Gastrocnemius medialis (tissue), 4 donors: ENCODE data around the gene H3-3A. TPM values are rescaled to one million over a fixed set of nuclear protein-coding genes. Genes with fewer than 3 reads are reported as not detected.
A peak's percentile ranks its signal among the peaks of the same experiment; 100 is the strongest.

Experiments used
- ATAC-seq, 2 donors: fragments of 150-250 bp; one replicate each; pipeline ENCODE4 v1.9.1; 2016
- DNase-seq, 2 donors: peaks; one replicate each; pipeline ENCODE4 v3.0.0-alpha.2; 2019
- H3K27ac ChIP-seq, 4 donors: fragments of 200-600 bp; sonication (generic); 1 replicate in 1 of 4; 2 replicates in 3 of 4; pipeline ENCODE4 v1.5.1; 2016 to 2018; ENCODE audit warnings: mild to moderate bottlenecking in 2 of 4, moderate library complexity in 1 of 4
- H3K27me3 ChIP-seq, 3 donors: fragments of 200-600 bp; sonication (generic) in 2 of 3; 1 replicate in 1 of 3; 2 replicates in 2 of 3; pipeline versions ENCODE4 v1.5.1 to v1.6.0; 2016 to 2019; ENCODE audit warnings: mild to moderate bottlenecking in 1 of 3, moderate library complexity in 1 of 3
- H3K36me3 ChIP-seq, 2 donors: fragments of 200-600 bp; sonication (generic) in 1 of 2; one replicate each; pipeline ENCODE4 v1.5.1; 2017 to 2018
- H3K4me1 ChIP-seq, 2 donors: fragments of 200-600 bp; sonication (generic) in 1 of 2; one replicate each; pipeline ENCODE4 v1.5.1; 2016 to 2017; ENCODE audit warnings: mild to moderate bottlenecking in 2 of 2
- H3K4me3 ChIP-seq, 4 donors: fragments of 200-600 bp; sonication (generic) in 3 of 4; 1 replicate in 1 of 4; 2 replicates in 3 of 4; pipeline ENCODE4 v1.5.1; 2016 to 2019; ENCODE audit warnings: mild to moderate bottlenecking in 2 of 4
- H3K9me3 ChIP-seq, 3 donors: fragments of 200-600 bp; sonication (generic) in 2 of 3; 1 replicate in 1 of 3; 2 replicates in 2 of 3; pipeline ENCODE4 v1.5.1; 2016 to 2019
- CTCF ChIP-seq, 5 experiments: fragments of 450-650 bp in 3 of 5; fragments of 200-600 bp in 2 of 5; sonication (generic) in 2 of 5; IDR thresholded peaks in 4 of 5; conservative IDR thresholded peaks in 1 of 5; 1 replicate in 4 of 5; 2 replicates in 1 of 5; pipeline ENCODE4 v1.5.1; 2016 to 2019; ENCODE audit warnings: antibody characterized with exemption in 5 of 5, mild to moderate bottlenecking in 3 of 5, moderate library complexity in 3 of 5
- POLR2A ChIP-seq, 2 donors: fragments of 450-650 bp; IDR thresholded peaks; one replicate each; pipeline ENCODE4 v1.6.1; 2017; ENCODE audit warnings: antibody characterized with exemption in 2 of 2, mild to moderate bottlenecking in 2 of 2, moderate library complexity in 2 of 2
- in situ Hi-C, 4 donors: fragments of 200-750 bp; cut with MboI; loops; one replicate each; pipeline versions ENCODE4 v1.15.0 to v1.8.0; 2017; ENCODE audit warnings: low sequenced_read_pairs in 4 of 4
- intact Hi-C: fragments of 100-400 bp; cut with DNase I; formaldehyde crosslinking; loops from one replicate; pipeline ENCODE4 v1.15.1; 2023; ENCODE audit warnings: low total_unique reads
- total RNA-seq, 4 donors: library from RNA; depleted of rRNA; stranded (reverse); fragments of >200 nt; gene quantifications; one replicate each; pipeline versions ENCODE4 v1.1.0 to v1.2.3, GENCODE V29; 2016

H3-3A gene
- total RNA-seq, 4 donors from 2014 or later = 163 to 289 (median 191) TPM

GRCh38 chr1:226054519-226055327 lies 7.8 kb upstream of the H3-3A start:
- DNase-seq (no peak), ATAC-seq (no peak)
- in situ Hi-C loops = loop anchor here in 2 of 4 donors (5.0 to 10.0 kb wide), 2 partner anchors 47 to 50 kb away; no protein-coding TSS in a partner anchor
- Histone ChIP-seq H3K4me3 (no peak overlapping the region), H3K27ac (no peak overlapping the region), H3K9me3 (no peaks in the 10 kb centered on the region), H3K27me3 (no peaks in the 10 kb centered on the region), H3K36me3 (peaks cover 0 to 15% of the 10 kb centered on the region in 2 donors), H3K4me1 (no peaks in the 10 kb centered on the region)
- intact Hi-C loops = no loop called here
- no peak for TF ChIP-seq POLR2A (IDR thresholded peaks at IDR 0.05)

- Histone ChIP-seq H3K27ac (no peak overlapping the region), H3K4me1 (peaks cover 10 to 17% of the 10 kb centered on the region in 2 donors), H3K4me3 (no peak overlapping the region), H3K9me3 (no peaks in the 10 kb centered on the region), H3K36me3 (peaks cover 0 to 15% of the 10 kb centered on the region in 2 donors), H3K27me3 (no peaks in the 10 kb centered on the region)
- DNase-seq (no peak), ATAC-seq (no peak)
- no peak for TF ChIP-seq POLR2A (IDR thresholded peaks at IDR 0.05)
- no peak for TF ChIP-seq CTCF (IDR thresholded peaks at IDR 0.05 in 4 of 5, conservative IDR thresholded peaks at IDR 0.05 in 1 of 5)
- intact Hi-C loops (loop anchor here (5.0 kb wide), 3 partner anchors 177 to 632 kb away; partner anchors contain the start of genes ENAH, LBR and TMEM63A), in situ Hi-C loops (loop anchor here in 3 of 4 donors (5.0 to 10.0 kb wide), 4 partner anchors 52 to 125 kb away; partner anchors contain the start of gene ACBD3 (in 1 of the 3))
Measured at GRCh38 chr1:226059709-226060108, 2.8 kb upstream of the H3-3A start.

GRCh38 chr1:226060427-226060826 lies 2.1 kb upstream of the H3-3A start:
- Histone ChIP-seq H3K27ac (peak overlapping the region; percentile 7 to 99 (median 98)), H3K36me3 (peaks cover 0 to 16% of the 10 kb centered on the region in 2 donors), H3K27me3 (no peaks in the 10 kb centered on the region), H3K4me1 (peaks cover 17 to 22% of the 10 kb centered on the region in 2 donors), H3K9me3 (no peaks in the 10 kb centered on the region), H3K4me3 (no peak overlapping the region)
- no peak for DNase-seq
- TF ChIP-seq CTCF (IDR thresholded peaks at IDR 0.05 in 4 of 5, conservative IDR thresholded peaks at IDR 0.05 in 1 of 5) (no peak), POLR2A (IDR thresholded peaks at IDR 0.05) (no peak)
- intact Hi-C loops = loop anchor here (5.0 kb wide), 3 partner anchors 178 to 633 kb away; partner anchors contain the start of genes ENAH, LBR and TMEM63A
- in situ Hi-C loops = loop anchor here in 2 of 4 donors (10.0 kb wide), 2 partner anchors 64 to 124 kb away; partner anchors contain the start of gene ACBD3 (in 1 of the 2)
- no peak for ATAC-seq

GRCh38 chr1:226061068-226061840 lies 1.3 kb upstream of the H3-3A start:
- Histone ChIP-seq H3K4me1 (peaks cover 26 to 31% of the 10 kb centered on the region in 2 donors), H3K27me3 (no peaks in the 10 kb centered on the region), H3K4me3 (peak overlapping the region; percentile 73 to 92 (median 77)), H3K36me3 (peaks cover 0 to 16% of the 10 kb centered on the region in 2 donors), H3K9me3 (no peaks in the 10 kb centered on the region), H3K27ac (peak overlapping the region; percentile 94 to 99 (median 98))
- TF ChIP-seq POLR2A (IDR thresholded peaks at IDR 0.05) = no peak
- TF ChIP-seq CTCF (IDR thresholded peaks at IDR 0.05 in 4 of 5, conservative IDR thresholded peaks at IDR 0.05 in 1 of 5) = no peak
- intact Hi-C loops = loop anchor here (5.0 kb wide), 3 partner anchors 179 to 634 kb away; partner anchors contain the start of genes ENAH, LBR and TMEM63A
- in situ Hi-C loops = loop anchor here in 2 of 4 donors (10.0 kb wide), 2 partner anchors 64 to 124 kb away; partner anchors contain the start of gene ACBD3 (in 1 of the 2)
- DNase-seq = no peak
- no peak for ATAC-seq
